ENCODE measurements around the gene DOK4. TPM values are rescaled to one million over a fixed set of nuclear protein-coding genes. Genes with fewer than 3 reads are reported as not detected.
A peak's percentile ranks its signal among the peaks of the same experiment; 100 is the strongest.

DOK4 gene
- total RNA-seq, 2 experiments from 2014 or later: 2.4 to 2.9 TPM

DNA sequence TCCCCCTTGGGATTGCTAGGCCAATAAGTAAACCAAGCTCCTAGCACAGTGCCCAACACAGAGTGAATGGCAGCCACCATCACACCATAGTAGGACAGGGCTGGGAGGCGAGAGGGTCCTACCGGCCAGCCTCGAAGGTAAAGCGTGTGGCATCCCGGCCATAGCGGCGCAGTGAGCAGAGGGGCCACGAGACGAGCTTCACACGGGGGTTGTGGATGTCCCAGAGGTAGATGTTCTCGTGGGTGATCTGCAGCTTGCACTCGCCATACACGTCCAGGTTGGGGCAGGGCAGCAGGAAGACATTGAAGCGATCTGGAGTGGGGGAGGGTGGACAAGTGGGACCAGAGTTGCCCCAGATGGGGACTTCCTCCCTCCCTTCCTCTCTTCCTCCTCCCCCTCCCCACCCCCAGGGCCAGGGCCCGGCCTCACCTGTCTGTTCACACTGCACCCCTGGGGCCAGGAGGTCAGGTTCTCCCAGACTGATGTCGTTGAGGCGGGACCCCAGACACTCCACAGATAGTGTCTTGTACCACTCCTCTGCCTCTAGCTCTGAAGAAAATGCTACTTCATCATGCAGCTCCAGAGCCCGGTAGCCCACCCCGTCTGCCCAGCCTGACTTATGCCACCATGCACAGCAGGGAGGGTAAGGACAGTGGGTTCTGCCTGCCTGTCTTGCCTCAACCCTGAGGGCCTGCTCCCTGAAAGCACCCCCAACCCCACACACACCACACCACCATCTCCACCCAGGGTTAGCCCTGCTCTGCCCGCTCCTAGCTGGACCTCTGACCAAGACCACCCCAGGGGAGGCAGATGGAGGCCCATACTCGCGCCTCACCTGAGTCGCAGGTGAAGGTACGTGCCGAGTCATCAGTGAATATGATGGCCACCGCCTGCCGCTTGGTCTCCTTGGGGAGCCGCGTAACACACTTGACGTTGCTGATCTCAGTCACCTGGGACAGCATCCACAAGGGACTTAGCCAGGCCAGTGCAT is 11.3 kb downstream of the DOK4 start:
- DNase-seq (peak in 1 of 14 experiments; percentile 46), ATAC-seq (ENCODE audit: poor library complexity) (no peak)
- no peak overlapping the region for H3K27ac ChIP-seq (ENCODE audit: low read depth in 1 of 2, low read length in 2 of 2)
- H3K9me3 ChIP-seq (ENCODE audit: control insufficient read depth in 1 of 2, insufficient read depth in 1 of 2, low read length in 2 of 2): no peaks in the 10 kb centered on the region
- peaks cover 21% of the 10 kb centered on the region for H3K4me1 ChIP-seq (ENCODE audit: insufficient read depth, low read length)
- intact Hi-C loops (cut with DNase I, micrococcal nuclease): loop anchor here (2.0 to 5.0 kb wide), 2 partner anchors 44 to 652 kb away; partner anchors contain the start of gene CFAP20 (in 1 of the 2)
- peaks cover 11% of the 10 kb centered on the region for H3K4me1 Mint-ChIP-seq (ENCODE audit: low read depth)
- no peaks in the 10 kb centered on the region for H3K27me3 ChIP-seq (ENCODE audit: control insufficient read depth in 1 of 2, insufficient read depth in 2 of 2, low read length in 2 of 2)
- H3K4me3 ChIP-seq (ENCODE audit: low read length): no peak overlapping the region
- POLR2A ChIA-PET: interaction anchor here (0.5 to 3.6 kb wide), 4 partner anchors 9 to 13 kb away, joined by 3 to 13 read pairs (median 4); partner anchors contain the start of gene POLR2C
- H3K4me3 Mint-ChIP-seq: no peak overlapping the region
- peak overlapping the region; percentile 20 for H3K27ac Mint-ChIP-seq
- H3K27me3 Mint-ChIP-seq: no peaks in the 10 kb centered on the region
- peaks cover 31% of the 10 kb centered on the region for H3K36me3 Mint-ChIP-seq (ENCODE audit: low read depth)
- CTCF ChIA-PET: interaction anchor here (0.6 to 2.9 kb wide), 6 partner anchors 8 to 1171 kb away, joined by 3 to 10 read pairs (median 4); partner anchors contain the start of gene POLR2C
- no peaks in the 10 kb centered on the region for H3K9me3 Mint-ChIP-seq
- TF ChIP-seq, protein P1, sequence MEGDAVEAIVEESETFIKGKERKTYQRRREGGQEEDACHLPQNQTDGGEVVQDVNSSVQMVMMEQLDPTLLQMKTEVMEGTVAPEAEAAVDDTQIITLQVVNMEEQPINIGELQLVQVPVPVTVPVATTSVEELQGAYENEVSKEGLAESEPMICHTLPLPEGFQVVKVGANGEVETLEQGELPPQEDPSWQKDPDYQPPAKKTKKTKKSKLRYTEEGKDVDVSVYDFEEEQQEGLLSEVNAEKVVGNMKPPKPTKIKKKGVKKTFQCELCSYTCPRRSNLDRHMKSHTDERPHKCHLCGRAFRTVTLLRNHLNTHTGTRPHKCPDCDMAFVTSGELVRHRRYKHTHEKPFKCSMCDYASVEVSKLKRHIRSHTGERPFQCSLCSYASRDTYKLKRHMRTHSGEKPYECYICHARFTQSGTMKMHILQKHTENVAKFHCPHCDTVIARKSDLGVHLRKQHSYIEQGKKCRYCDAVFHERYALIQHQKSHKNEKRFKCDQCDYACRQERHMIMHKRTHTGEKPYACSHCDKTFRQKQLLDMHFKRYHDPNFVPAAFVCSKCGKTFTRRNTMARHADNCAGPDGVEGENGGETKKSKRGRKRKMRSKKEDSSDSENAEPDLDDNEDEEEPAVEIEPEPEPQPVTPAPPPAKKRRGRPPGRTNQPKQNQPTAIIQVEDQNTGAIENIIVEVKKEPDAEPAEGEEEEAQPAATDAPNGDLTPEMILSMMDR (IDR thresholded peaks at IDR 0.05): no peak
- peaks cover 27% of the 10 kb centered on the region for H3K36me3 ChIP-seq (ENCODE audit: insufficient read depth, low read length)

DNA sequence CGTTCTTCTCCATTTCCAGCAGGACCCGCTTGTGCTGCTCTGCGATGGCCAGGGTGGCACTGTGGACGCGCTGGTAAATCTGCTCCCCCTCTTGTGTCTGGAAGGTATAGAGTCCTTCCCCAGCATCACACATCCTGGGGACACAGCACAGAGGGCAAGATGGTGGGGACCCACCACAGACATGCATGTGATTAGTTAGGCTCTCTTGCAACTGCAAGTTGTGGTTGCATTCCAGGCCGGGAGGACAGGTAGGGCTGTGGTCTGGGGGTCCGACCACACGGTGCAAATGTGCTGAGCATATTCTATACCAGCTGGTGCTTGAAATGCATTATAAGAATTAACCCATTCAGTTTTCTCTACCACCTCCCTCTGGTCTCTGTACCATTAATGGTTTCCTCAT is 12.4 kb downstream of the DOK4 start:
- H3K9me3 Mint-ChIP-seq: no peaks in the 10 kb centered on the region
- Histone ChIP-seq H3K4me3 (ENCODE audit: low read length) (no peak overlapping the region), H3K27me3 (ENCODE audit: control insufficient read depth in 1 of 2, insufficient read depth in 2 of 2, low read length in 2 of 2) (no peaks in the 10 kb centered on the region), H3K36me3 (ENCODE audit: insufficient read depth, low read length) (peaks cover 37% of the 10 kb centered on the region), H3K4me1 (ENCODE audit: insufficient read depth, low read length) (peaks cover 21% of the 10 kb centered on the region), H3K9me3 (ENCODE audit: control insufficient read depth in 1 of 2, insufficient read depth in 1 of 2, low read length in 2 of 2) (no peaks in the 10 kb centered on the region), H3K27ac (ENCODE audit: low read depth in 1 of 2, low read length in 2 of 2) (no peak overlapping the region)
- TF ChIP-seq, protein P1 (IDR thresholded peaks at IDR 0.05): no peak
- H3K4me1 Mint-ChIP-seq (ENCODE audit: low read depth): peaks cover 11% of the 10 kb centered on the region
- ATAC-seq (ENCODE audit: poor library complexity): no peak
- H3K27me3 Mint-ChIP-seq: no peaks in the 10 kb centered on the region
- ChIA-PET CTCF (interaction anchor here (0.8 to 2.9 kb wide), 2 partner anchors 11 to 46 kb away, joined by 4 to 10 read pairs; partner anchors contain the start of gene POLR2C), POLR2A (interaction anchor here (1.6 to 3.6 kb wide), 2 partner anchors 12 to 13 kb away, joined by 4 to 13 read pairs; partner anchors contain the start of genes DOK4 and POLR2C)
- no peak overlapping the region for H3K4me3 Mint-ChIP-seq
- intact Hi-C loops (cut with DNase I, micrococcal nuclease): loop anchor here in 1 of 2 experiments (2.0 kb wide), 1 partner anchor 45 kb away; no protein-coding TSS in a partner anchor
- DNase-seq: no peak
- peaks cover 42% of the 10 kb centered on the region for H3K36me3 Mint-ChIP-seq (ENCODE audit: low read depth)
- H3K27ac Mint-ChIP-seq: peak overlapping the region; percentile 20

DNA sequence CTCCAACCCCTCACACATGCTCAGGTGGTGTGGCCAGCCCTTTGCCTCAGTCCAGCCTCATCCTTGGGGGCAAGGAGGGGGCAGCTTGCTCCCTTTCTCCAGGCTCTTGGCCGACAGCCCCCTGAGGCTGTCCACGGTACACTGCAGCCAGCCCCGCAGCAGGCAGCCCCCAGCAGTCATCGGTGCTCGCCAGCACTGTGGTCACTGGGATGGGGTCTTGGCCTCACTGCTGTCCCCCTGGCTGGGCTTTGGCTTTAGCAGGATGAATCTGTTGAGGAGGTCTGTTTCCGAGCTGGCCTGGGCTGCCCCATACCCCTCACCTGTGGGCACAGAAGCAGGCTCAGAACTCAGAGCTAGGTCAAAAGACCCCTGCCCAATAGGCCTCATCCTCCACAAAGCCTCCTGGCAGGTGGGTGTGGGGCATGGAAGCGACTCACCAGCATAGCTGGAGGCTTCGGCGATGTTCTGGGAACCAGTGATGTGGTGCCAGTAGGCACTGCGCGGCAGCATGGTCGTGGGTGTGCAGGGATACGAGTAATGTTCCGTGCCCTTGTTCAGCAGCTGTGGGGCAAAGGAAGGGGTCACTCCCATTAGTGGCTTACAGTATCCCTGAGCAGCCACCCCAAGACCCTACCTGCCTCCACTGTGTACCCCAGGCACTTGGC is 13.0 kb downstream of the DOK4 start:
- Histone ChIP-seq H3K4me3 (ENCODE audit: low read length) (no peak overlapping the region), H3K9me3 (ENCODE audit: control insufficient read depth in 1 of 2, insufficient read depth in 1 of 2, low read length in 2 of 2) (no peaks in the 10 kb centered on the region), H3K36me3 (ENCODE audit: insufficient read depth, low read length) (peaks cover 43% of the 10 kb centered on the region), H3K27ac (ENCODE audit: low read depth in 1 of 2, low read length in 2 of 2) (no peak overlapping the region), H3K4me1 (ENCODE audit: insufficient read depth, low read length) (peaks cover 21% of the 10 kb centered on the region), H3K27me3 (ENCODE audit: control insufficient read depth in 1 of 2, insufficient read depth in 2 of 2, low read length in 2 of 2) (no peaks in the 10 kb centered on the region)
- ChIA-PET POLR2A (interaction anchor here (1.6 to 3.6 kb wide), 2 partner anchors 11 to 13 kb away, joined by 4 to 13 read pairs; partner anchors contain the start of genes DOK4 and POLR2C), CTCF (interaction anchor here (2.9 kb wide), 1 partner anchor 11 kb away, joined by 10 read pairs; the partner anchor contains the start of gene POLR2C)
- TF ChIP-seq, protein P1 (IDR thresholded peaks at IDR 0.05): no peak
- Mint-ChIP-seq H3K27ac (no peak overlapping the region), H3K27me3 (no peaks in the 10 kb centered on the region), H3K4me3 (no peak overlapping the region), H3K9me3 (no peaks in the 10 kb centered on the region), H3K4me1 (ENCODE audit: low read depth) (peaks cover 11% of the 10 kb centered on the region), H3K36me3 (ENCODE audit: low read depth) (peaks cover 48% of the 10 kb centered on the region)
- DNase-seq: no peak
- intact Hi-C loops (cut with DNase I, micrococcal nuclease): no loop called here
- no peak for ATAC-seq (ENCODE audit: poor library complexity)

All from CD4-positive, alpha-beta T cell (primary cell).